Tibial artery (tissue), 4 donors: ENCODE results near the gene CCNO.

Source experiments
- DNase-seq, 2 donors: peaks; one replicate each; pipeline ENCODE4 v3.0.0-alpha.2; 2019
- H3K27ac ChIP-seq, 2 donors: fragments of 200-600 bp; sonication (generic) in 1 of 2; 1 replicate in 1 of 2; 2 replicates in 1 of 2; pipeline ENCODE4 v1.5.1; 2018 to 2019; ENCODE audit warnings: mild to moderate bottlenecking in 1 of 2
- H3K27me3 ChIP-seq, 2 donors: fragments of 200-600 bp; sonication (generic) in 1 of 2; one replicate each; pipeline versions ENCODE4 v1.5.1 to v1.6.0; 2016 to 2019
- H3K36me3 ChIP-seq, 3 donors: fragments of 200-600 bp; sonication (generic) in 2 of 3; one replicate each; pipeline ENCODE4 v1.5.1; 2016 to 2019; ENCODE audit warnings: mild to moderate bottlenecking in 2 of 3
- H3K4me1 ChIP-seq, 4 donors: fragments of 200-600 bp; sonication (generic) in 2 of 4; 1 replicate in 3 of 4; 2 replicates in 1 of 4; pipeline ENCODE4 v1.5.1; 2016 to 2019
- H3K4me3 ChIP-seq, 2 donors: fragments of 200-600 bp; sonication (generic) in 1 of 2; 1 replicate in 1 of 2; 2 replicates in 1 of 2; pipeline ENCODE4 v1.5.1; 2018 to 2019; ENCODE audit warnings: mild to moderate bottlenecking in 2 of 2
- H3K9me3 ChIP-seq, 3 donors: fragments of 200-600 bp; sonication (generic) in 1 of 3; one replicate each; pipeline ENCODE4 v1.5.1; 2016 to 2019
- intact Hi-C: fragments of 100-400 bp; cut with DNase I; formaldehyde crosslinking; loops from one replicate; pipeline ENCODE4 v1.15.0; 2023; ENCODE audit warnings: low total_unique reads
- TF ChIP-seq, protein P1 (sequence below), 2 experiments: fragments of 200-600 bp in 1 of 2; fragments of 450-650 bp in 1 of 2; IDR thresholded peaks; one replicate each; pipeline ENCODE4 v1.5.1; 2017 to 2019; ENCODE audit warnings: antibody characterized with exemption in 2 of 2, mild to moderate bottlenecking in 1 of 2, moderate library complexity in 1 of 2

CCNO gene

DNA sequence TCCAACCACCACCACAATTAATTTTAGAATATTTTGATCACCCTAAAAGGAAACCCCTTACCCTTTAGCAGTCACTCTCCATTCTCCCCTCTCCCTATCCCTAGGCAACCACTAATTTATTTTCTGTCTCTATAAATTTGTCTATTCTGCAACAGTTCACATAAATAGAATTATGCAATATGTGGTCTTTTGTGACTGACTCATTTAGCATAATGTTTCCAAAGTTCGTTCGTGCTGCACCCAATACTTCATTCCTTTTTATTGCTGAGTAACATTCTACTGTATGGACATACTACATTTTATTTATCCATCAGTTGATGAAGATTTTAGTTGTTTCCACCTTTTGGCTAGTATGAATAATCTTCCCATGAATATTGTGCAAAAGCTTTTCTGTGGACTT, 42.2 kb downstream of the CCNO start:
- DNase-seq: no peak
- H3K36me3 ChIP-seq: no peaks in the 10 kb centered on the region
- H3K27me3 ChIP-seq: peaks cover 0 to 45% of the 10 kb centered on the region in 2 donors
- no peak overlapping the region for H3K4me3 ChIP-seq
- H3K9me3 ChIP-seq: no peaks in the 10 kb centered on the region
- no peaks in the 10 kb centered on the region for H3K4me1 ChIP-seq
- no peak overlapping the region for H3K27ac ChIP-seq
- intact Hi-C loops: no loop called here
- TF ChIP-seq, protein P1, sequence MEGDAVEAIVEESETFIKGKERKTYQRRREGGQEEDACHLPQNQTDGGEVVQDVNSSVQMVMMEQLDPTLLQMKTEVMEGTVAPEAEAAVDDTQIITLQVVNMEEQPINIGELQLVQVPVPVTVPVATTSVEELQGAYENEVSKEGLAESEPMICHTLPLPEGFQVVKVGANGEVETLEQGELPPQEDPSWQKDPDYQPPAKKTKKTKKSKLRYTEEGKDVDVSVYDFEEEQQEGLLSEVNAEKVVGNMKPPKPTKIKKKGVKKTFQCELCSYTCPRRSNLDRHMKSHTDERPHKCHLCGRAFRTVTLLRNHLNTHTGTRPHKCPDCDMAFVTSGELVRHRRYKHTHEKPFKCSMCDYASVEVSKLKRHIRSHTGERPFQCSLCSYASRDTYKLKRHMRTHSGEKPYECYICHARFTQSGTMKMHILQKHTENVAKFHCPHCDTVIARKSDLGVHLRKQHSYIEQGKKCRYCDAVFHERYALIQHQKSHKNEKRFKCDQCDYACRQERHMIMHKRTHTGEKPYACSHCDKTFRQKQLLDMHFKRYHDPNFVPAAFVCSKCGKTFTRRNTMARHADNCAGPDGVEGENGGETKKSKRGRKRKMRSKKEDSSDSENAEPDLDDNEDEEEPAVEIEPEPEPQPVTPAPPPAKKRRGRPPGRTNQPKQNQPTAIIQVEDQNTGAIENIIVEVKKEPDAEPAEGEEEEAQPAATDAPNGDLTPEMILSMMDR (IDR thresholded peaks at IDR 0.05): no peak

DNA sequence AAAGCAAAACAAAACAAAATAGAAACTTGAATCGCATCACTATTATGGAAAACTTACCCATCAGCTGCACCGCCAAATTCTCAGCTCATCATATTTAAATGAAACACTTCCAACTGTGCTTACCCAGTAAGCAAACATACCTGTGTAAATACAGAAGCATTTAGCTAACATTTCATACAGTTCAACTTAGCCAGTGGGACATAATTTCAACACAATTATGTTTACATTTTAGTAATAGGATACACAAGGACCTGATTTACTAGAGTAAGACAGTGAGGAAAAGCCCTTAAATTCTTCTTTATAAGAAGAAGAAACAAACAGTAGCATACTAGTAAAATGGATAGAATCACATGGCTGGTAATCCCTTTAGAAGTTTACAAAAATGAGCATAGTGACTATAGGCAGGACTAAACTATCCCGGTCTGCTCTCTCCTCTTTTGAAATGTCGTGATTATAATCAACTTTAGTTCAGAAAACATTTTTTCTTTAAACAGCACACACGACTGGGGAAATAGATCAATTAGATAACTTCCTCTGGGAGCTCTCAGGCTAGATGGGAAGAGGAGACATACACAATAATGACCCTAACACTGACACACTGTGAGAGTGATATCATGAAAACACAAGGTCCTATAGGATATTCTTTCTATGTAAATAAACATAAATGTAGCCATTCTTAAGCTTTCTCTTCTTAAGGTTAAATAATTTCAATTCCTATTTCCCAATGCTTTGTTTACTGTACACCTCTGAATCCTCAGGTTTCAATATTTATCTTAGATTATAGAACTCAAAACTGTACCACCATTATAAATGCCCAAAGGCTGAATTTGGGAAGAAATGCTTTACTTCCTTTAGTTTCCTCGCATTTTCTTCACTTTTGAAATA, 44.5 kb downstream of the CCNO start:
- Histone ChIP-seq H3K9me3 (no peaks in the 10 kb centered on the region), H3K27me3 (peaks cover 0 to 41% of the 10 kb centered on the region in 2 donors), H3K4me3 (no peak overlapping the region), H3K4me1 (no peaks in the 10 kb centered on the region), H3K36me3 (no peaks in the 10 kb centered on the region), H3K27ac (no peak overlapping the region)
- no peak for DNase-seq
- TF ChIP-seq, protein P1 (IDR thresholded peaks at IDR 0.05): no peak
- intact Hi-C loops: no loop called here

DNA sequence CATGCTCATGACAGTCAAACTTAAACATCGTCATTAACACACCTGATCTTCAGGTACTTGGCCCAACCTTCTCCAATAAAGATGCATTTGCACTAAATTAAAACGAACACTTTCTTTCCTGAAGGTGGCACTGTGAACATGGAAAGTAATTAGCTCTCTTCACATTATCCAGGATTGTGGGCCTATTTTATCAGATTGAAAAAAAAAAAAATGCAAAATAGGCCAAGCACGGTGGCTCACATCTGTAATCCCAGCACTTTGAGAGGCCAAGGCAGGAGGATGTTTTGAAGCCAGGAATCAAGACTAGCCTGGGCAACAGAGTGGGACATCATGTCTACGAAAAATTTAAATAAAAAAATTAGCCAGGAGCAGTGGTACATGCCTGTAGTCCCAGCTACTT, 46.0 kb downstream of the CCNO start:
- Histone ChIP-seq H3K27ac (no peak overlapping the region), H3K4me3 (no peak overlapping the region), H3K36me3 (no peaks in the 10 kb centered on the region), H3K27me3 (peaks cover 0 to 39% of the 10 kb centered on the region in 2 donors), H3K9me3 (no peaks in the 10 kb centered on the region), H3K4me1 (no peaks in the 10 kb centered on the region)
- intact Hi-C loops: no loop called here
- TF ChIP-seq, protein P1 (IDR thresholded peaks at IDR 0.05): no peak
- DNase-seq: no peak
